Measurements from ENCODE around the gene FBXL7. TPM values are rescaled to one million over a fixed set of nuclear protein-coding genes. Genes with fewer than 3 reads are reported as not detected.

FBXL7 gene
- total and polyA plus RNA-seq, 4 donors: 0.24 to 1.4 (median 1.2) TPM

DNA sequence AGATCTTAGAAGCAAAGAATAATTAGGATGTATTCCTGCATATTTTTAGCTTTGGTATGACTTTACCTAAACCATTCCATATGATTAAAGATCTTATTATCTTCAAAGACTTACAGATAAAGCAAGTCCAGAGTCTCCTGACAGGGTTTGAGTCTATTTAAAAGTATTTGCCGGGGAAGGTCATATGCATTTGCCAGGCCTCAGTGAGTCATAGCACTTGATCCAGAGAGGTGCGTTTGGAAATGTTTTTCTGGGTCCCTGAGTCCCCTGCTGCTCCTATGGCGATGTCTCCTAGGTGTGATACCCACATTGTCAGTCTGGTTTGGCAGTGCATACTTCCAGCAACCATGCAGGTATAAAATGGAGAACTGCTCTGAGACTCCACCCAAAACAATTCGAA lies 217.0 kb downstream of the FBXL7 start:
- H3K27me3 ChIP-seq (ENCODE audit: control insufficient read depth in 4 of 4, insufficient read depth in 4 of 4, low read length in 3 of 4): no peaks in the 10 kb centered on the region
- H3K9me3 ChIP-seq (ENCODE audit: control insufficient read depth in 4 of 4, low read length in 3 of 4): no peaks in the 10 kb centered on the region
- 75% methylated on average over 4 of the region's 4 CpGs for WGBS
- no peaks in the 10 kb centered on the region for H3K36me3 ChIP-seq (ENCODE audit: control insufficient read depth in 4 of 4, insufficient read depth in 3 of 4, low read depth in 1 of 4, low read length in 3 of 4)
- DNase-seq (ENCODE audit: low spot score): no peak
- TF ChIP-seq, protein P1, sequence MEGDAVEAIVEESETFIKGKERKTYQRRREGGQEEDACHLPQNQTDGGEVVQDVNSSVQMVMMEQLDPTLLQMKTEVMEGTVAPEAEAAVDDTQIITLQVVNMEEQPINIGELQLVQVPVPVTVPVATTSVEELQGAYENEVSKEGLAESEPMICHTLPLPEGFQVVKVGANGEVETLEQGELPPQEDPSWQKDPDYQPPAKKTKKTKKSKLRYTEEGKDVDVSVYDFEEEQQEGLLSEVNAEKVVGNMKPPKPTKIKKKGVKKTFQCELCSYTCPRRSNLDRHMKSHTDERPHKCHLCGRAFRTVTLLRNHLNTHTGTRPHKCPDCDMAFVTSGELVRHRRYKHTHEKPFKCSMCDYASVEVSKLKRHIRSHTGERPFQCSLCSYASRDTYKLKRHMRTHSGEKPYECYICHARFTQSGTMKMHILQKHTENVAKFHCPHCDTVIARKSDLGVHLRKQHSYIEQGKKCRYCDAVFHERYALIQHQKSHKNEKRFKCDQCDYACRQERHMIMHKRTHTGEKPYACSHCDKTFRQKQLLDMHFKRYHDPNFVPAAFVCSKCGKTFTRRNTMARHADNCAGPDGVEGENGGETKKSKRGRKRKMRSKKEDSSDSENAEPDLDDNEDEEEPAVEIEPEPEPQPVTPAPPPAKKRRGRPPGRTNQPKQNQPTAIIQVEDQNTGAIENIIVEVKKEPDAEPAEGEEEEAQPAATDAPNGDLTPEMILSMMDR (IDR thresholded peaks at IDR 0.05; ENCODE audit: low read depth, low read length, missing input control): no peak
- TF ChIP-seq HNF4G (IDR thresholded peaks at IDR 0.05) (no peak), SP1 (IDR thresholded peaks at IDR 0.05) (no peak), RAD21 (IDR thresholded peaks at IDR 0.05) (no peak), TAF1 (conservative IDR thresholded peaks at IDR 0.05) (no peak), NR2F2 (IDR thresholded peaks at IDR 0.05) (no peak), YY1 (IDR thresholded peaks at IDR 0.05) (no peak), JUND (IDR thresholded peaks at IDR 0.05) (no peak), FOXA1 (IDR thresholded peaks at IDR 0.05) (no peak), EGR1 (IDR thresholded peaks at IDR 0.05; ENCODE audit: low read depth in 2 of 2) (no peak), GABPA (IDR thresholded peaks at IDR 0.05 in 1 of 2, conservative IDR thresholded peaks at IDR 0.05 in 1 of 2) (no peak)
- TF ChIP-seq, protein P2, sequence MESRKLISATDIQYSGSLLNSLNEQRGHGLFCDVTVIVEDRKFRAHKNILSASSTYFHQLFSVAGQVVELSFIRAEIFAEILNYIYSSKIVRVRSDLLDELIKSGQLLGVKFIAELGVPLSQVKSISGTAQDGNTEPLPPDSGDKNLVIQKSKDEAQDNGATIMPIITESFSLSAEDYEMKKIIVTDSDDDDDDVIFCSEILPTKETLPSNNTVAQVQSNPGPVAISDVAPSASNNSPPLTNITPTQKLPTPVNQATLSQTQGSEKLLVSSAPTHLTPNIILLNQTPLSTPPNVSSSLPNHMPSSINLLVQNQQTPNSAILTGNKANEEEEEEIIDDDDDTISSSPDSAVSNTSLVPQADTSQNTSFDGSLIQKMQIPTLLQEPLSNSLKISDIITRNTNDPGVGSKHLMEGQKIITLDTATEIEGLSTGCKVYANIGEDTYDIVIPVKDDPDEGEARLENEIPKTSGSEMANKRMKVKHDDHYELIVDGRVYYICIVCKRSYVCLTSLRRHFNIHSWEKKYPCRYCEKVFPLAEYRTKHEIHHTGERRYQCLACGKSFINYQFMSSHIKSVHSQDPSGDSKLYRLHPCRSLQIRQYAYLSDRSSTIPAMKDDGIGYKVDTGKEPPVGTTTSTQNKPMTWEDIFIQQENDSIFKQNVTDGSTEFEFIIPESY (IDR thresholded peaks at IDR 0.05): no peak
- TF ChIP-seq, protein P3, sequence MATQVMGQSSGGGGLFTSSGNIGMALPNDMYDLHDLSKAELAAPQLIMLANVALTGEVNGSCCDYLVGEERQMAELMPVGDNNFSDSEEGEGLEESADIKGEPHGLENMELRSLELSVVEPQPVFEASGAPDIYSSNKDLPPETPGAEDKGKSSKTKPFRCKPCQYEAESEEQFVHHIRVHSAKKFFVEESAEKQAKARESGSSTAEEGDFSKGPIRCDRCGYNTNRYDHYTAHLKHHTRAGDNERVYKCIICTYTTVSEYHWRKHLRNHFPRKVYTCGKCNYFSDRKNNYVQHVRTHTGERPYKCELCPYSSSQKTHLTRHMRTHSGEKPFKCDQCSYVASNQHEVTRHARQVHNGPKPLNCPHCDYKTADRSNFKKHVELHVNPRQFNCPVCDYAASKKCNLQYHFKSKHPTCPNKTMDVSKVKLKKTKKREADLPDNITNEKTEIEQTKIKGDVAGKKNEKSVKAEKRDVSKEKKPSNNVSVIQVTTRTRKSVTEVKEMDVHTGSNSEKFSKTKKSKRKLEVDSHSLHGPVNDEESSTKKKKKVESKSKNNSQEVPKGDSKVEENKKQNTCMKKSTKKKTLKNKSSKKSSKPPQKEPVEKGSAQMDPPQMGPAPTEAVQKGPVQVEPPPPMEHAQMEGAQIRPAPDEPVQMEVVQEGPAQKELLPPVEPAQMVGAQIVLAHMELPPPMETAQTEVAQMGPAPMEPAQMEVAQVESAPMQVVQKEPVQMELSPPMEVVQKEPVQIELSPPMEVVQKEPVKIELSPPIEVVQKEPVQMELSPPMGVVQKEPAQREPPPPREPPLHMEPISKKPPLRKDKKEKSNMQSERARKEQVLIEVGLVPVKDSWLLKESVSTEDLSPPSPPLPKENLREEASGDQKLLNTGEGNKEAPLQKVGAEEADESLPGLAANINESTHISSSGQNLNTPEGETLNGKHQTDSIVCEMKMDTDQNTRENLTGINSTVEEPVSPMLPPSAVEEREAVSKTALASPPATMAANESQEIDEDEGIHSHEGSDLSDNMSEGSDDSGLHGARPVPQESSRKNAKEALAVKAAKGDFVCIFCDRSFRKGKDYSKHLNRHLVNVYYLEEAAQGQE (IDR thresholded peaks at IDR 0.05): no peak
- TF ChIP-seq, protein P4, sequence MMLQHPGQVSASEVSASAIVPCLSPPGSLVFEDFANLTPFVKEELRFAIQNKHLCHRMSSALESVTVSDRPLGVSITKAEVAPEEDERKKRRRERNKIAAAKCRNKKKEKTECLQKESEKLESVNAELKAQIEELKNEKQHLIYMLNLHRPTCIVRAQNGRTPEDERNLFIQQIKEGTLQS (IDR thresholded peaks at IDR 0.05): no peak
- TF ChIP-seq, protein P5, sequence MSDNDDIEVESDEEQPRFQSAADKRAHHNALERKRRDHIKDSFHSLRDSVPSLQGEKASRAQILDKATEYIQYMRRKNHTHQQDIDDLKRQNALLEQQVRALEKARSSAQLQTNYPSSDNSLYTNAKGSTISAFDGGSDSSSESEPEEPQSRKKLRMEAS (IDR thresholded peaks at IDR 0.05): no peak
- H3K9ac ChIP-seq (ENCODE audit: low read depth in 1 of 2, low read length in 2 of 2): no peak overlapping the region
- H3K27ac ChIP-seq (ENCODE audit: low read depth in 1 of 2, low read length in 2 of 2): no peak overlapping the region
- no peak overlapping the region for H3K4me3 ChIP-seq (ENCODE audit: low read depth in 1 of 3, low read length in 3 of 3)
- no peaks in the 10 kb centered on the region for H3K4me1 ChIP-seq (ENCODE audit: control insufficient read depth in 4 of 4, insufficient read depth in 4 of 4, low read length in 3 of 4)

Measured in liver (tissue), 9 donors.